Left ventricle myocardium inferior (tissue), 1 donor: ENCODE results near the gene FLII. TPM values are rescaled to one million over a fixed set of nuclear protein-coding genes. Genes with fewer than 3 reads are reported as not detected.
"Not testable (repeated sequence)": the region's sequence is repeated elsewhere in the genome, so short reads cannot be mapped to it uniquely, and the experiment has no call there.

Experiments used
- DNase-seq: peaks from one replicate; pipeline ENCODE4 v3.0.0-alpha.2; 2020
- H3K27ac ChIP-seq: fragments of 200-600 bp; replicated peaks from 2 replicates; pipeline ENCODE4 v1.8.0; 2021
- H3K27me3 ChIP-seq: fragments of 200-600 bp; 2 replicates; pipeline ENCODE4 v1.8.0; 2021; ENCODE audit warnings: low read depth
- H3K36me3 ChIP-seq: fragments of 200-600 bp; 2 replicates; pipeline ENCODE4 v1.8.0; 2021
- H3K4me1 ChIP-seq: fragments of 200-600 bp; 2 replicates; pipeline ENCODE4 v1.8.0; 2021
- H3K4me3 ChIP-seq: fragments of 200-600 bp; 2 replicates; pipeline ENCODE4 v1.8.0; 2021; ENCODE audit warnings: mild to moderate bottlenecking, moderate library complexity
- H3K9me3 ChIP-seq: fragments of 200-600 bp; replicated peaks from 2 replicates; pipeline ENCODE4 v1.8.0; 2021
- intact Hi-C: fragments of 100-400 bp; cut with micrococcal nuclease; formaldehyde crosslinking; loops from one replicate; pipeline ENCODE4 v1.11.0; 2022
- long read RNA-seq: library from polyadenylated mRNA; unstranded; transcript quantifications from one replicate; pipeline ENCODE4 v2.0.0, GENCODE V29; 2021
- total RNA-seq: library from RNA; stranded (reverse); fragmentation: NEBNext Ultra II Directional; extraction: Animal tissue kit (Norgen Biotek cat#: 25700); gene quantifications from one replicate; pipeline ENCODE4 v1.2.1, GENCODE V29; 2021
- TF ChIP-seq, protein P1 (sequence below): fragments of 200-600 bp; IDR thresholded peaks from 2 replicates; pipeline ENCODE4 v1.8.0; 2021; ENCODE audit warnings: antibody characterized with exemption, mild to moderate bottlenecking, borderline replicate concordance
- donor health status: DM: no; HTN: yes; CAD: no; lungs with severe emphysema.

Gene FLII
- 257 TPM for total RNA-seq
- long read RNA-seq, full-length matches to known transcripts, result 216 of 707 reads
- long read RNA-seq, partial matches to known transcripts, result 151 of 707 reads
- long read RNA-seq, other reads (novel, unspliced or antisense), result 340 of 707 reads

DNA sequence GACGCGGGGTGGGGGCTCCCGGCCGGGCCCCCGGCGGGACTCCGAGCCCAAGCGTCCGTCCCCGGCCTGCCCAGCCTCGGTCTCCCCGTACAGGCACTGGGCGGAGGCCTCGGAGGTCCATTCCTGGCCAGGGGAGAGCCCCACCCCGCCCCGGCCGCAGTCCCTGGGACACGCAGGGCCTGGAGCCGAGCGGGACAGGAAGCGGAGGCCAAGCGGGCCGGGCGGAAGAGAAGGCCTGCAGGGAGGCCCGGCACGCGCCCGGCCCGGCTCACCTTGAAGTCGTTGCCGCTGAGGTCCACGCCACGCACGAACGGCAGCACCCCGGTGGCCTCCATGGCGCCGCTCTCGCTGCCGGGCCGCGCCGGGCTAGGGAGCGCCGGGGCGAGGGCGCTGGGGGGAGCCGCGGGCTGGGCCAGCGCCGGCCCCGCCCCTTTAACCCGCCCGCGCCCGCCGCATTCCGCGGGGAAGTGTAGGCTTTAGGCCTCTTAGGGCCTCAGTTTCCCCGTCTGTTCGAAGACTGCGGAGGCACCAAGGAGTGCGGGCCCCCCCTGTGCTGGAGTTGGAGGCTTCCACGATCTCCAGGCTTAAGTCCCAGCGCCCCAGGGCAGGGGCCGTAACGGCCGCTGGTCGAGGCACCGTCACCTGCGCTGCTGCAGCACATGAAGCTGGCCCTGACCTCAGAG is at the start of gene FLII:
Gene FLII (minus strand): TSS at position 383 of the 683 bp plus-strand sequence. CDS start 48 bp downstream, at position 335.
- Histone ChIP-seq H3K4me3 (peak within 1 kb of the TSS; percentile 99), H3K27ac (peak within 1 kb of the TSS; percentile 100), H3K36me3 (peaks cover 38% of the 10 kb centered on the region), H3K9me3 (no peaks in the 10 kb centered on the region), H3K4me1 (peaks cover 79% of the 10 kb centered on the region), H3K27me3 (no peaks in the 10 kb centered on the region)
- peak; percentile 60 for DNase-seq
- intact Hi-C loops, result no loop called here
- TF ChIP-seq, protein P1, sequence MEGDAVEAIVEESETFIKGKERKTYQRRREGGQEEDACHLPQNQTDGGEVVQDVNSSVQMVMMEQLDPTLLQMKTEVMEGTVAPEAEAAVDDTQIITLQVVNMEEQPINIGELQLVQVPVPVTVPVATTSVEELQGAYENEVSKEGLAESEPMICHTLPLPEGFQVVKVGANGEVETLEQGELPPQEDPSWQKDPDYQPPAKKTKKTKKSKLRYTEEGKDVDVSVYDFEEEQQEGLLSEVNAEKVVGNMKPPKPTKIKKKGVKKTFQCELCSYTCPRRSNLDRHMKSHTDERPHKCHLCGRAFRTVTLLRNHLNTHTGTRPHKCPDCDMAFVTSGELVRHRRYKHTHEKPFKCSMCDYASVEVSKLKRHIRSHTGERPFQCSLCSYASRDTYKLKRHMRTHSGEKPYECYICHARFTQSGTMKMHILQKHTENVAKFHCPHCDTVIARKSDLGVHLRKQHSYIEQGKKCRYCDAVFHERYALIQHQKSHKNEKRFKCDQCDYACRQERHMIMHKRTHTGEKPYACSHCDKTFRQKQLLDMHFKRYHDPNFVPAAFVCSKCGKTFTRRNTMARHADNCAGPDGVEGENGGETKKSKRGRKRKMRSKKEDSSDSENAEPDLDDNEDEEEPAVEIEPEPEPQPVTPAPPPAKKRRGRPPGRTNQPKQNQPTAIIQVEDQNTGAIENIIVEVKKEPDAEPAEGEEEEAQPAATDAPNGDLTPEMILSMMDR, result no peak

- H3K4me3 ChIP-seq, H3K27me3 ChIP-seq, H3K4me1 ChIP-seq, DNase-seq, intact Hi-C loops, H3K9me3 ChIP-seq, H3K27ac ChIP-seq: not testable (repeated sequence)
- peaks cover 92% of the 10 kb centered on the region for H3K36me3 ChIP-seq
Measured at GRCh38 chr17:18303206-18303605, 44.7 kb upstream of the FLII start.

GRCh38 chr17:18300725-18301480 is 42.4 kb upstream of the FLII start:
- H3K36me3 ChIP-seq, result peaks cover 69% of the 10 kb centered on the region
- H3K4me3 ChIP-seq, result no peak overlapping the region
- intact Hi-C loops, result no loop called here
- no peak for DNase-seq
- H3K9me3 ChIP-seq, result no peaks in the 10 kb centered on the region
- TF ChIP-seq, protein P1, result no peak
- no peaks in the 10 kb centered on the region for H3K4me1 ChIP-seq
- no peak overlapping the region for H3K27ac ChIP-seq
- no peaks in the 10 kb centered on the region for H3K27me3 ChIP-seq

- DNase-seq, intact Hi-C loops, H3K27ac ChIP-seq, H3K9me3 ChIP-seq, H3K27me3 ChIP-seq, H3K4me3 ChIP-seq, H3K4me1 ChIP-seq: not testable (repeated sequence)
- H3K36me3 ChIP-seq, result peaks cover 58% of the 10 kb centered on the region
Measured at GRCh38 chr17:18298061-18298460, 39.5 kb upstream of the FLII start.

GRCh38 chr17:18291718-18292540 is 33.4 kb upstream of the FLII start:
- H3K4me1 ChIP-seq, result no peaks in the 10 kb centered on the region
- DNase-seq, result no peak
- TF ChIP-seq, protein P1, result no peak
- no peaks in the 10 kb centered on the region for H3K27me3 ChIP-seq
- intact Hi-C loops, result no loop called here
- peaks cover 70% of the 10 kb centered on the region for H3K36me3 ChIP-seq
- H3K9me3 ChIP-seq, result no peaks in the 10 kb centered on the region
- H3K27ac ChIP-seq, result no peak overlapping the region
- H3K4me3 ChIP-seq, result no peak overlapping the region

DNA sequence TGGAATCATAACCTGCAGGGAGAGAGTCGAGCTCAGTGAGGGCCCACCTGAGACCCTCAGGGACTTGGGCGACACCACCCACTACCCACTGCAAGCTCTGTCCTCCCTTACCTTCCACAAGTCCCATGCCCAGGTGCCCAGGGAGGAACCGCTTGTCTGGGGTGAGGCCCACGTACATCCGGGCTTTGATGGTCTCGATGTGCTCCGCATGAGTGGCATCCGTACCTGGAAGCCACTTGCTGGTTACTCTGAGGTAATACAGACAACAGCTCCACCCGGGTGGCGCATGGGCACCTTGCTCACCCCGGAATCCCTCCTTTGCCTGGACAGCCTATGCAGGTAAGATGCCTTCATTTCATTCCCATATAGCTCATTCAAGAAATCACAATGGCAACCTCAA is 26.8 kb upstream of the FLII start:
- DNase-seq, result no peak
- H3K27ac ChIP-seq, result no peak overlapping the region
- H3K36me3 ChIP-seq, result peaks cover 93% of the 10 kb centered on the region
- no peaks in the 10 kb centered on the region for H3K27me3 ChIP-seq
- no peaks in the 10 kb centered on the region for H3K9me3 ChIP-seq
- TF ChIP-seq, protein P1, result no peak
- intact Hi-C loops, result no loop called here
- no peak overlapping the region for H3K4me3 ChIP-seq
- H3K4me1 ChIP-seq, result peaks cover 6% of the 10 kb centered on the region
